G401 (cell line): ENCODE results near the gene CLCF1. TPM values are rescaled to one million over a fixed set of nuclear protein-coding genes. Genes with fewer than 3 reads are reported as not detected.

Experiments
- DNase-seq: peaks from one replicate; pipeline ENCODE4 v3.0.0-alpha.2; 2015; ENCODE audit warnings: low spot score
- in situ Hi-C: cut with HindIII; loops from 2 replicates; pipeline ENCODE4 v1.10.0; 2016; ENCODE audit warnings: low sequenced_read_pairs, mixed read lengths
- total RNA-seq: library from RNA; depleted of rRNA; stranded (reverse); fragments of >200 nt; shearing (Covaris generic); gene quantifications from 2 replicates; pipeline ENCODE4 v1.2.3, GENCODE V29; 2014

Gene CLCF1
- total RNA-seq, 1 experiment from 2014 or later: 1.9 TPM

DNA sequence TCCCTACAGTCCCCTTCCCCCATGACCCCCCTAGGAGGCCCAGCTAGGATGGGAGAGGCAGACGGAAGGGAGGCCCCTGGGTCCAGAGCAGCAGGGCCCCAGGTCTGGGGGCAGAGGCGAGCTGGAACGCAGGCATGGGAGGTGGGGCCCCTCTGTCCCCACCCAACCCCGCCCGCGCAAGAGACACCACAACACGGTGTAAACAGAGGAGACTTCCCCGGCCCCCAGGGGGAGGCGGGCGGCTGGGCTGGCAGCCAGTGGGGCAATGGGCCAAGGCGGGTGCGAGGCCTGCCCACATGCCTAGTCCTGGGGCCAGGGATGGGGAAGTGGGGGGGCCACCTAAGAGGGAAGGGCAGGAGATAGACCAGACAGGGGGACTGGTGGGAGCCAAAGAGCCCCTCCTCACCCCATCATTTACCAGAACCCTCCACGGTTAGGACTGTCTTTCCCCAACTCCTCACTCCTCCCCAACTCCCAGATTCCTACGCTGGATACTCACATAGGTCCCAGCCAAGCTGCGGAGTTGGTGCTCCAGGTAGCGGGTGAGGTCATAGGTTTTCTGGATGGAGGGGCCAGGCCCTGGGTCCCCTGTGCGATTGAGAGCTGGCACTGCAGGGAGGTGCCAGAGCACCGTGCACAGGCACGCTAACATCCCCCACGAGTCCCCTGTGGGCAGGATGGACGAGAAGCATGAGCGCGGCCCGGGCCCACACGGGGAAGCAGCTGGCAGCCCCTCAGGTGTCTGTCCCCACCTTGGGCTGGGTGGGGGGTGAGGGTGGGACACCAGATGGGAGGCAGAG is 6.2 kb downstream of the CLCF1 start:
- DNase-seq: no peak
- in situ Hi-C loops: no loop called here

GRCh38 chr11:67366546-67366945 is 6.9 kb downstream of the CLCF1 start:
- in situ Hi-C loops: no loop called here
- DNase-seq: no peak

DNA sequence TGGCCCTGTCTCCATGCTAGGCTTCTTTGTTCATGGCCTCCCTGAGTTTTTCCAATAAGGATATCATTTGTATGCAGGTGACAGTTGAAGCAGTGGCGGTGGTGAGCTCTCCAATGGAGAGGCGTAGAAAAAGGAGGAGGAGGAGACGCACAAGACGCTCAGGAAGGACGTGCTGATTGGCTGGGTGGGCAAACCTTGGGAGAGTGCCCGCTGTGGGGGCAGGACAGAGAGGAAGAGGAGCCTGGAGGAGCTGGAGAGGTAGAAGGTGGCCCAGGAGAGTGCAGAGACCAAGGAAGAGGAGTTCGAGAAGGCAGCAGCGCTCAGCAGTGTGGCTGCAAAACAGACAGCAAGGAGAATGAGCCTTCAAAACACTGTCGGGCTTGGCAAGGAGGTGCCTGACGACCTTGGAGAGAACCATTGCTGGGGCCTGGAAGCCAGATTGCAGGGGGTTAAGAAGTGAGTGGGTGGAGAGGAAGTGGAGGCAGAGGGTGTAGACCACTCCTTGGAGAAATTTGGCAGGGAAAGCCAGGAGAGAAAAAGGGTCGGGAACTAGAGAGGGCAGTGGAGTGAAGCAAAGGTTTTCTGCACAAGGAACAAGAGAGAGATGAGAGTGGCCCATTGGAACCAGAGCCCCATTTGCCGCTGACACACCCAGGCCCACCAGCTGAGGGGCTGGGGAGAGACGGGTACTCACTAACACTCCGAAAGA is 7.5 kb downstream of the CLCF1 start:
- in situ Hi-C loops: no loop called here
- DNase-seq: no peak

GRCh38 chr11:67364783-67365722 is 8.3 kb downstream of the CLCF1 start:
- DNase-seq: no peak
- in situ Hi-C loops: no loop called here

DNA sequence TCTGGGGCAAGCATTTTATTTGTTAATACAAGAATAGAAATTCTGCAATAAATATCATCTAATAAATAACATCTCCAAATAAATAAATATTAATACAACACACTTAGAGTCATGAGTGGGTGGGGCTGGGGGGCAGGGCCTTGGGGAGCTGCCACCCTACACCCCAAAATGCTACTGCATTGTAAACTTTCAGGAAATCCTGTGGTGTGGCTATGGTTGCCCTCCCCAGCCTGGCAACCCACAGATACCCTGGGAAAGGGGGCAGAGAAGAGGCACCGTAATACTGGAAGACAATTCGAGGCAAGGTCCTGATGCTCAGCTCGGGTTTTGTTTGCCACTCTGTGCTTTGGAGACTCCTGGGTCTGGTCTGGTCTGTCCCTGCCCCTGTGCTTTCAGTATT is 9.2 kb downstream of the CLCF1 start:
- DNase-seq: no peak
- in situ Hi-C loops: no loop called here

DNA sequence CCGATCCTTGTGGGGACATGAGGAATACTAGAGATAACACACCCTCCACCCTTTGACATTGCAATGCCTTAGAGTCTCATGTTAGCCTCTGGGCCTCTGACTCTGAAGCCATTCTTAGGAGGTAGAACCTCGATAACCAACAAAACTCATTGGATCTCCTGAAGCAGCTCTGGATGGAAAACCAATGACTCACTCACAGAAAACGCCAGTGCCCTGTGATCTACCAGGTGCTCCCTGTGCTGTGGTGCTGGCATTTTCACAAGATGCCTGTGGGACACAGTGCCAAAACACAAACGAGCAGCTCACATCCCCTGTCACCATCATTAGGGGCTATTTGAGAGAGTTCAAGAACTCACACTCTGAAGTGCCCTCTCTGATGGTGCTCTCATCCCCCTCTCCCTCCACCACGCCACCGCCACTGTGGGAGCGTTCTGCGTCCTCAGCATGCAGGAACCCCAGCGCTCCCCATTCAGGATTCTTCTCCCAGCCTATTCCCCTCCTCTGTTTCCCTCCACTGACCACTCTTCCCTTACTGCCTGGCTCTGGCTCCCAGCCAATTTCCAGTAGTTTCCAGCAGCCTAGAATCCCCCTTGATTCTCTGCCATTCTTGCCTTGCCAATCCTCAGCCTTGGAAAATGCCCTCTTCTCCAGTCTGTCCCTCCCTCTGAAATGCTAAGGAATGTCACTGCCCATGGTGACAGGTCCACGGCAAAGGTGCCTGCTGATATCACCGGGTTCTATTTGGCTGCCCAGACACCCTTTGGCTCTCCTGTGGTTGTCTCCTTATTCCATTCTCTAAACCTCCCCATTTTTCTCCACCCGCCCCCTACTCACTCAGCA is 15.3 kb downstream of the CLCF1 start:
- DNase-seq: no peak
- in situ Hi-C loops: no loop called here

- in situ Hi-C loops: no loop called here
- DNase-seq: peak; percentile 79
Observed at GRCh38 chr11:67356864-67357561, 16.4 kb downstream of the CLCF1 start.

- DNase-seq: no peak
- in situ Hi-C loops: no loop called here
Observed at GRCh38 chr11:67356387-67356863, 17.0 kb downstream of the CLCF1 start.

GRCh38 chr11:67355794-67356386 is 17.5 kb downstream of the CLCF1 start:
- no peak for DNase-seq
- in situ Hi-C loops: no loop called here

- in situ Hi-C loops: no loop called here
- DNase-seq: no peak
Observed at GRCh38 chr11:67355023-67355793, 18.2 kb downstream of the CLCF1 start.

GRCh38 chr11:67354075-67355022 is 19.0 kb downstream of the CLCF1 start:
- in situ Hi-C loops: no loop called here
- no peak for DNase-seq

GRCh38 chr11:67353317-67354074 is 19.9 kb downstream of the CLCF1 start, which contains the start of gene POLD4:
POLD4 (minus strand) TSS chr11:67353546; CDS start chr11:67353399, 147 bp downstream.
- peak; percentile 96 for DNase-seq
- in situ Hi-C loops: no loop called here

DNA sequence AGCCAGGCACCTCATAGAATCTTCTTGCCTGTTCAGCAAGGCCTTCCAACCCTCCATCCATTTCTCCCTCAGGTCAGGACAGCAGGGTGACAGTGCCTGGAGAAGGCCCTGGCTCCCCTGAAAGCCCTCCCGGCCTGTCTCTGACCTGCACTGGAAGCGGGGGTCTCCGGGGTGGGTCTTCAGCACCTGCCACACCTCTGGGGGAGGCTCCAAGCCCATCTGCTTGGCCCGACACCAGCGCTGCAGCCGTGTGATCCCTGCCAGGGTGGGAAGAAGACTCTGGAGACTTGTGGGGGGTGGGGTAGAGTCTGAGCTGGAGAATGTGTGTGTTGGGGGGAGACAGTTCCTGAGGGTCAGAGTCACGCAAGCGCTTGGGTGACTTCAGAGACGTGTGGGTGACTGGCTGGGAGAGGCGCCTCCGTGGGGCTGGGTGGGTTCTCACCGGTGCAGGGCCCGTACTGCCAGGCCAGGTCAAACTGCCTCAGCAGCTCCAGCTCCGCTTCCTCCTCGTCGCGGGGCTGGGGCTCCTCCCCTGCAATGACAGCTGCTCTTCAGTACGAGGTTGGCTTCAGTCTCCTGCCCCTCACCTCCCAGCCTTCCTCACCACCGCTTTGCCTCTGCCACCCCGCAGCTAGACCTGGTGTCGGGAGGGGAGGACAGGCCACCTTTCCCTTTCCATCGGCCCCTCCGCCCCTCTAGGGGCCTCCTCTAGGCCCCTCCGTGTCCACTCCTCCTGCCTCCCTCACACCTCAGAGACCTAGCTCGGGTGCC is 20.7 kb downstream of the CLCF1 start:
- in situ Hi-C loops: no loop called here

DNA sequence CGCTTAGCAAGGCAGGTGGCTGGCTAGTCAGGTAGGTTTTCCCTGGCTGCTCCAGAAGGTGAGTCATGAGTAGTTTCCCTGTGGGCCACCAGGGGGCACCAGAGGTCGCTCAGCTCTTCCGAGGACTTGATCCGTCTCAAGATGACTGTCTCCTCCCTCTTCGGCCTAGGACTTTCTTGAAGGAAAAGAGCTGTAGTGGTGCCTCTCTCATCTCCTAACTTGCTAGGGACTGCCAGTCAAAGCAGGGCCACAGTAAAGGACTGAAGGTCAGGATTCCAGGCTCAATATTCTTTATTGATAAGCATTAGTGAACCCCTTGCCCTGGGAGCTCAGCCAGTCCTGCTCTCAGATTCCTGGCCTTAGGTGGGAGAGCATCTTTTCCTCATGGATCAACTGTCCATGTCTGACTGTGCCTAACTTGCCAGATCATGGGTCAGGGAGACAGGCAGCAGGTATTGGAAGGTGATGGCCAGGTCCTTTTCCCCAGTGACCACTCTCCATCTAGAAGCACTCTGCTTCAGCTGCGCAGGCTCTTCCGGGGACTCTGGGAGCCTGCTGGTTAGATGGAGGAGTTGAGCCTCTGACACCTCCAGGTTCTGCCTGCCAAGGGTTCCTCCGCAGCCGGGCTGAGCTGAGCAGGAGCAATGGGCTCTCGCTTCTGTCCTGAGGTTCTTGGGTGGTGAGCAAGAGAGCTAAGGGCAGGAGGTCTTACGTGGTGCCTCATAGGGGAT is 22.0 kb downstream of the CLCF1 start:
- in situ Hi-C loops: no loop called here
- peak; percentile 86 for DNase-seq

More for the DNA sequence above, 20.7 kb downstream of the CLCF1 start:
- no peak for DNase-seq
